ENCODE measurements around the gene HK1.
A peak's percentile ranks its signal among the peaks of the same experiment; 100 is the strongest.

HK1 gene

DNA sequence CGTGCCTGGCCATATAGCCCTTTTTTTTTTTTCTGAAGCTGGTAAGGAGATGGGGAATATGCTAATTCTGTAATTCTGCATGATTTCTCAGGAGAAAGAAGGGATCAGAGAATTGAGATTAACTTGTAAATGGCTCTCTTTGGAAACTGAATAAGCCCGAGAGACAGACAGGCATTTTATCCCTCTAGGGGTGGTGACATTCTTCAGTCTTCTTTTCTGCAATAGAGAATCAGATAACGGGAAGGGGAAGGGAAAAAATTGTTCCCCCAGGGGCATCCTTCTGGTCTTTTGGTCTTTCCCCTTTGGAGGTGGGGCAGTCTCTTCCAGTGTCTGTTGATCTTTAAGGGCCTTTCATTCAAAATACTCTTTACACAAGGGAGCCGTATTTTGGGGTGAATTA, 34.2 kb downstream of the HK1 start:
- TF ChIP-seq TCF4 (CRISPR knock-in tag; IDR thresholded peaks at IDR 0.05; ENCODE audit: borderline replicate concordance) = no peak
- no peak for TF ChIP-seq GLIS3 (CRISPR knock-in tag; IDR thresholded peaks at IDR 0.05)
- no peak for TF ChIP-seq ZC3H10 (CRISPR knock-in tag; IDR thresholded peaks at IDR 0.05)
- TF ChIP-seq, protein P1, sequence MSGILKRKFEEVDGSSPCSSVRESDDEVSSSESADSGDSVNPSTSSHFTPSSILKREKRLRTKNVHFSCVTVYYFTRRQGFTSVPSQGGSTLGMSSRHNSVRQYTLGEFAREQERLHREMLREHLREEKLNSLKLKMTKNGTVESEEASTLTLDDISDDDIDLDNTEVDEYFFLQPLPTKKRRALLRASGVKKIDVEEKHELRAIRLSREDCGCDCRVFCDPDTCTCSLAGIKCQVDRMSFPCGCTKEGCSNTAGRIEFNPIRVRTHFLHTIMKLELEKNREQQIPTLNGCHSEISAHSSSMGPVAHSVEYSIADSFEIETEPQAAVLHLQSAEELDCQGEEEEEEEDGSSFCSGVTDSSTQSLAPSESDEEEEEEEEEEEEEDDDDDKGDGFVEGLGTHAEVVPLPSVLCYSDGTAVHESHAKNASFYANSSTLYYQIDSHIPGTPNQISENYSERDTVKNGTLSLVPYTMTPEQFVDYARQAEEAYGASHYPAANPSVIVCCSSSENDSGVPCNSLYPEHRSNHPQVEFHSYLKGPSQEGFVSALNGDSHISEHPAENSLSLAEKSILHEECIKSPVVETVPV (CRISPR knock-in tag; IDR thresholded peaks at IDR 0.05) = no peak
- no peak for TF ChIP-seq PPARA (CRISPR knock-in tag; IDR thresholded peaks at IDR 0.05; ENCODE audit: borderline replicate concordance)
- no peak for TF ChIP-seq RARB (CRISPR knock-in tag; IDR thresholded peaks at IDR 0.05)
- TF ChIP-seq TOX (CRISPR knock-in tag; IDR thresholded peaks at IDR 0.05; ENCODE audit: borderline replicate concordance) = no peak
- TF ChIP-seq SNAI2 (CRISPR knock-in tag; IDR thresholded peaks at IDR 0.05) = no peak
- no peak for ATAC-seq

DNA sequence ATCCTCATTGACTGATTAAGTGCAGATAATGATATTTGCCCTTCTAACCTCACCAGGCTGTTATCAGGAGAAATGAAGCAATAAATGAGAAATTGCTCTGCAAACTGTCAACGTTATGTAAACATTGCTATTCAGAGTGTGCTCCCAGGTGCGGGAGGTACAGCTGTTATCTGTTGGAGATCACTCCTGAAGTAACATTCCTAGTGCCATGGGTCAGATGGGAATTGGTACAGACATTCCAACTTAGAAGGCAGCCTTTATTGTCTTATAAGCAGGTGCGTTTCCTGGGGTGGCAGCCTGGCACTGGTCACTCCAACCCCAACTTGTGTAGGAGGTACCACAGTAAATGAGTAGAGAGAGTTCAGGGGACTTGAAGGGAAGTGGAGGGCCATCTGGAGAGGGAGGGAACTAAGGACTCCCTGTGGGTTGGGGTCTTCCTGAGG, 36.8 kb downstream of the HK1 start:
- TF ChIP-seq PPARA (CRISPR knock-in tag; IDR thresholded peaks at IDR 0.05; ENCODE audit: borderline replicate concordance) = no peak
- no peak for TF ChIP-seq ZNF70 (CRISPR knock-in tag; IDR thresholded peaks at IDR 0.05)
- TF ChIP-seq CSDC2 (CRISPR knock-in tag; IDR thresholded peaks at IDR 0.05) = no peak
- TF ChIP-seq RARB (CRISPR knock-in tag; IDR thresholded peaks at IDR 0.05) = no peak
- no peak for TF ChIP-seq ZNF565 (CRISPR knock-in tag; conservative IDR thresholded peaks at IDR 0.05; ENCODE audit: low read depth)
- TF ChIP-seq ZC3H10 (CRISPR knock-in tag; IDR thresholded peaks at IDR 0.05) = no peak
- no peak for TF ChIP-seq ZFP3 (CRISPR knock-in tag; IDR thresholded peaks at IDR 0.05)
- no peak for TF ChIP-seq PATZ1 (CRISPR knock-in tag; IDR thresholded peaks at IDR 0.05; ENCODE audit: borderline replicate concordance)
- TF ChIP-seq ZFP30 (CRISPR knock-in tag; IDR thresholded peaks at IDR 0.05) = no peak
- TF ChIP-seq ZNF8 (CRISPR knock-in tag; IDR thresholded peaks at IDR 0.05) = no peak
- no peak for TF ChIP-seq BACH2 (CRISPR knock-in tag; IDR thresholded peaks at IDR 0.05; ENCODE audit: borderline replicate concordance)
- TF ChIP-seq, protein P2, sequence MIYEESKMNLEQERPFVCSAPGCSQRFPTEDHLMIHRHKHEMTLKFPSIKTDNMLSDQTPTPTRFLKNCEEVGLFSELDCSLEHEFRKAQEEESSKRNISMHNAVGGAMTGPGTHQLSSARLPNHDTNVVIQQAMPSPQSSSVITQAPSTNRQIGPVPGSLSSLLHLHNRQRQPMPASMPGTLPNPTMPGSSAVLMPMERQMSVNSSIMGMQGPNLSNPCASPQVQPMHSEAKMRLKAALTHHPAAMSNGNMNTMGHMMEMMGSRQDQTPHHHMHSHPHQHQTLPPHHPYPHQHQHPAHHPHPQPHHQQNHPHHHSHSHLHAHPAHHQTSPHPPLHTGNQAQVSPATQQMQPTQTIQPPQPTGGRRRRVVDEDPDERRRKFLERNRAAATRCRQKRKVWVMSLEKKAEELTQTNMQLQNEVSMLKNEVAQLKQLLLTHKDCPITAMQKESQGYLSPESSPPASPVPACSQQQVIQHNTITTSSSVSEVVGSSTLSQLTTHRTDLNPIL (CRISPR knock-in tag; IDR thresholded peaks at IDR 0.05; ENCODE audit: low read depth) = no peak
- no peak for TF ChIP-seq POU6F1 (CRISPR knock-in tag; IDR thresholded peaks at IDR 0.05; ENCODE audit: borderline replicate concordance, low read depth)
- no peak for ATAC-seq

DNA sequence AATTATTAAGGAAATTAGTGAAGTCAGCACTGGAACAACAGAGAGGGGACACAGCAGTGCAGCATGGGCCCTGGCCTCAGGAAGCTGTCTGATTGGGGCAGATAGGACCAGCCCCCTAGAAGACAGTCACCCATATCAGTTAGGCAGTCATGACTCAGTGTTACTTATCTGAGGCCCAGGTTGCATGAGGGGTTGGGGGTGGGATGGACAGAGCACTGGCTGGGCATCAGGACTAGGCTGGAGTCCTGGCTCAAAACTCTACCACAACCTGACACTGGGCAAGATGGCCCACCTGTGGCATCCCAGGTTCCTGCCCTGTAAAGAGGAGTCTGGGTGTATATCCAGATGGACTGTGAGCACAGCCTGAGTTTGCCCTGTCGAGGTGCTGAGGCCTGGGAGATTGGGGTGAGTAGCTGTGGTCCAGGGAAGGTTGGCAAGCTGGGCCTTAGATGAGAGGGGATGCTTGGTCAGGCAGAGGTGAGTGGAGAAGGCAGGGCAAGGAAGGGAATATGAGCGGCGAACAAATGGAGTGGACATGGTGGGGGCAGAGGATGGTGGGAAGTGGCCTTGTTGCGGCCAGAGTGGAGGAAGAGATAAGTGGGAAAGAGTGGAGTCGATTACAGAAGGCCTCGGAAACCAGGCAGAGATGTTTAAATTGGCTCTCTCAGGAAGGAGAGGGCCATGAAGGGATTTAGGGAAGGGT, 37.5 kb downstream of the HK1 start:
- ATAC-seq = no peak
- TF ChIP-seq, protein P2 (CRISPR knock-in tag; IDR thresholded peaks at IDR 0.05; ENCODE audit: low read depth) = no peak
- no peak for TF ChIP-seq ISL1 (CRISPR knock-in tag; IDR thresholded peaks at IDR 0.05)
- no peak for TF ChIP-seq ZFP30 (CRISPR knock-in tag; IDR thresholded peaks at IDR 0.05)

- peak; percentile 19 for ATAC-seq
- TF ChIP-seq ZNF8 (CRISPR knock-in tag; IDR thresholded peaks at IDR 0.05) = no peak
- TF ChIP-seq ZC3H10 (CRISPR knock-in tag; IDR thresholded peaks at IDR 0.05) = no peak
- no peak for TF ChIP-seq ESRRG (CRISPR knock-in tag; IDR thresholded peaks at IDR 0.05)
- no peak for TF ChIP-seq TCF4 (CRISPR knock-in tag; IDR thresholded peaks at IDR 0.05; ENCODE audit: borderline replicate concordance)
- TF ChIP-seq ISL1 (CRISPR knock-in tag; IDR thresholded peaks at IDR 0.05) = no peak
- no peak for TF ChIP-seq TOX (CRISPR knock-in tag; IDR thresholded peaks at IDR 0.05; ENCODE audit: borderline replicate concordance)
- TF ChIP-seq PPARA (CRISPR knock-in tag; IDR thresholded peaks at IDR 0.05; ENCODE audit: borderline replicate concordance) = no peak
- no peak for TF ChIP-seq SNAI2 (CRISPR knock-in tag; IDR thresholded peaks at IDR 0.05)
- TF ChIP-seq, protein P2 (CRISPR knock-in tag; IDR thresholded peaks at IDR 0.05; ENCODE audit: low read depth) = no peak
- TF ChIP-seq ARNTL (CRISPR knock-in tag; IDR thresholded peaks at IDR 0.05; ENCODE audit: borderline replicate concordance, low read depth) = no peak
- TF ChIP-seq PATZ1 (CRISPR knock-in tag; IDR thresholded peaks at IDR 0.05; ENCODE audit: borderline replicate concordance) = no peak
- no peak for TF ChIP-seq CSDC2 (CRISPR knock-in tag; IDR thresholded peaks at IDR 0.05)
- TF ChIP-seq OSR1 (CRISPR knock-in tag; IDR thresholded peaks at IDR 0.05) = no peak
- TF ChIP-seq BACH2 (CRISPR knock-in tag; IDR thresholded peaks at IDR 0.05; ENCODE audit: borderline replicate concordance) = no peak
- no peak for TF ChIP-seq ZFP3 (CRISPR knock-in tag; IDR thresholded peaks at IDR 0.05)
- no peak for TF ChIP-seq ZNF565 (CRISPR knock-in tag; conservative IDR thresholded peaks at IDR 0.05; ENCODE audit: low read depth)
- no peak for TF ChIP-seq GLIS3 (CRISPR knock-in tag; IDR thresholded peaks at IDR 0.05)
Measured at GRCh38 chr10:69316313-69317059, 38.2 kb downstream of the HK1 start.
